ENCODE results near the gene LRRC49.

GRCh38 chr15:71082803-71083202 lies 190.2 kb downstream of the LRRC49 start:
- TF ChIP-seq POLR2A (IDR thresholded peaks at IDR 0.05) = no peak
- peak in 1 of 2 donors; percentile 31 for TF ChIP-seq POLR2AphosphoS5 (IDR thresholded peaks at IDR 0.05)
- peak in 1 of 4 donors; percentile 26 for TF ChIP-seq EP300 (IDR thresholded peaks at IDR 0.05)
- TF ChIP-seq CTCF (IDR thresholded peaks at IDR 0.05) = no peak

Data from upper lobe of left lung (tissue), 4 donors.